NCI-H1048 (cell line): ENCODE data around the gene TRMU.
A peak's percentile ranks its signal among the peaks of the same experiment; 100 is the strongest.

Source experiments
- DNase-seq: peaks from one replicate; lab custom pipeline; 2025; lab: John Stamatoyannopoulos, UW

TRMU gene

GRCh38 chr22:46355996-46356471, 20.5 kb downstream of the TRMU start:
- DNase-seq, result no peak

GRCh38 chr22:46356496-46357480, 21.3 kb downstream of the TRMU start:
- DNase-seq, result no peak

GRCh38 chr22:46357711-46358520, 22.4 kb downstream of the TRMU start:
- DNase-seq, result no peak

- no peak for DNase-seq
These were observed 23.3 kb downstream of the TRMU start for GRCh38 chr22:46358766-46359165.

GRCh38 chr22:46359362-46359761, 23.8 kb downstream of the TRMU start:
- no peak for DNase-seq

- no peak for DNase-seq
These were observed 24.6 kb downstream of the TRMU start for GRCh38 chr22:46360097-46360496.

GRCh38 chr22:46360891-46361290, 25.4 kb downstream of the TRMU start:
- no peak for DNase-seq

DNA sequence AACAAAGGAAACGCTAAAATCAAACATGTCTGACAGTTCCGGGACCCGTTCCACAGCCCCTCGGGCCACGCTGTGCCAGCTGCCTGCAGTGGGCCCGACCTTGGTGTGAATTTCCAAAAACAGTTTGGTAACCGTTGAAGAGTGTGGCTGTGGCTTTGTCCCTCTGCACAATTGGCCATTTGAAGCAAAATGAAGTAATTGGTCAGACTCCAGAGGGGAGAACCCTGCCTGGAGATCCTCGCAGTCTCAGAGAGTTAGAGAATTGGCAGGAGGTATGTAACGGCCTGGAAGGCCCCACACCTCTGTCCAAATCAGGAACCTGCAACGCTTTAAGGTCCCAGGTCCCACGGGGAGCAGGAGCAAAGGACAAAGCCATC, 26.3 kb downstream of the TRMU start:
- DNase-seq, result no peak

- no peak for DNase-seq
These were observed 26.9 kb downstream of the TRMU start for GRCh38 chr22:46362203-46362933.

DNA sequence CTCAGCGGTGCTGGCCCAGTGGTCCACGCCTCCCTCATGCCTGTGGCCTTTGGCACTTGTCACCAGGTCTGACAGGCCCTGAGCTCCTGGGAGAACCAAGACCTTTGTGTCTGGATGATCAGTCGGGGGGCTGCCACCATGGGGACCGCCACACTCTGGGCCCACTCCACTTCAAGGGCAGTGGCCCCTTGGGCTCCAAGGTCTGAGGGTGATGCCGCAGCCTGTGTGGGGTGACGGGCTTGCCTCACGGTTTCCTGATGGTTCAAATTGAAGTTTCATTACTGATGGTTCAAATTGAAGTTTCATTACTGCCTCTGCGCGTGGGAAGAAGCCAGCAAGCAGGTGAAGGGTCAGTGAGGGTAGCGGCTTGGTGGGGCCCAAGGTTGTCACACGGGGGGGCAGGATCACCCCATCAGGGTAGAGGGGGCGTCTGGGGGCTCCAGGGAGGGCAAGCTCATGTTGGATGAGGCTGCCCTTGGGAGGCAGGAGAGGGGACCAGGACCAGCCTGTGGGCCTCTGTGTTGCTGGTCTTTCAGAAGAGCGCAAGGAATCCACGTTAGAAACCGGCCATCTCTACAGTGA, 27.5 kb downstream of the TRMU start:
- no peak for DNase-seq

DNA sequence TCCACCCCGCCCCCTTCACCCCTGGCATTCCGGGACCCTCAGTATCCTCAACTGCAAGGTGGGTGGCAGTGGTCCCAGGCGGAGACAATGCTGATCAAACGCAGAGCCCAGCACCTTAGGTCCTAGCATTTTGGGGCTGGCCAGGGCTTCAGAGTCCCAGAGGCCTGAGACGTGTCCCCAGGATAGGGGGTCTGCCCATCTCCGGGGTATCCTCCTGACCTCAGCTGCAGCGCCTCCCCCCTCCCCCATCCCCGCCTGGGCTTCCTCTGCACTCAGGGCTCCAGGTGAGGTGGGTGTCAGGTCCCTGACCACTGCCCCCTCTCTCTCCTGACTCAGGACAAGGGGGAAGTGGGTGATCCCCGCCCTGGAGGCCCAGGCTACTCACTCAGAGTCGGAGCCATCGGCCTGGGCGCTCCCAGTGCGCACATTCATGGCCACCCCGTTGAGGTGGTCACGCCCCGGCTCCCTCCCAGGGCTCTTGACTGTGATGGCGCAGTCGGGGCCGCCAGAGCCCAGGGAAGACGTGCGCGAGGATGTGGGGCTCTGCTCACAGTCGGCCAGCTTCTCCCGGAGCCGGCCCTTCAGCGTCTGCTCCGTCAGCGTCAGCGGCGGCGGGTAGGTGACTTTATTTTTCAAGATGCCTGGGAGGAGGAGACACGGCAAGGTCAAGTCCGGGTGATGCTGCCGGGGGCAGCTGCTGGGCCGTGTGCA, 28.3 kb downstream of the TRMU start:
- DNase-seq, result no peak

DNA sequence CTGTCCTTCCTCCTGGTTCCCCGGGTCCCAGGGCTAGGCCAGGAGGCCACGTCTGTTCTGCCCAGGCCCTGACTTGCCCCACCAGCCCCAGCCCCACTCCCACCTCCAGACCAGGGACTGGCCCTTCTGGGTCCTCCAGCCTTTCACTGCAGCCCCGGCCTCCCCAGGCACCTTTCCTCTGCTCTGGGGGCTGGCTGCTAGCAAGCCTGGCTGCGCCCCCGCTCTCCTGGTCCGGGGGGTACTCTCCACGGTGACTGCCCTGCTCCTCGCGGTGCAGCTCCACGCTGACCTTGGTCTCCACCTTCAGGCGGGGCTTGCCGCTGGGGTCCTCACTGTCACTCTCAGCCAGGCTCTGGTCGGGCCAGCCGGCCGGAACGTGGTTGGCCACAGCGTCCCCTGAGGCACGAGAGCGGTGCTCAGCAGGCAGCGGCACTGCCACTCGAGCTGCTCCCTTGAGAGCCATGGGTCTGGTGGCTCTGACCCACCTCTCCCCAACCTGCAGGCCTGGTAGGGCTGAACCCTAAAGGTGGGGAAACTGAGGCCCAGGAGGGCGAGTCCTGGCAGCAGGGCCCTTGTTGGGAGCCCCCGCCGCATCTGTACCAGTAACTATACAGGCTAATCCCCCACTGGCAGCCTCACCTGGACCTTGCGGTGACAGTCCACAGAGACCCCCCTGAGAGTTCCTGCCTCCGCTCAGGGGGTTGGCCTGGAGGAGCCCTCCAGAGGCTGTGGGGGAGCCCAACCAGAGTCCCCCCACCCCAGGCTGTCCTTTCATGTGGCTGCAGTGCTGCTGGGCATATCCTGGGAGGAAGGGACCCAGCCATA, 29.0 kb downstream of the TRMU start:
- no peak for DNase-seq

DNA sequence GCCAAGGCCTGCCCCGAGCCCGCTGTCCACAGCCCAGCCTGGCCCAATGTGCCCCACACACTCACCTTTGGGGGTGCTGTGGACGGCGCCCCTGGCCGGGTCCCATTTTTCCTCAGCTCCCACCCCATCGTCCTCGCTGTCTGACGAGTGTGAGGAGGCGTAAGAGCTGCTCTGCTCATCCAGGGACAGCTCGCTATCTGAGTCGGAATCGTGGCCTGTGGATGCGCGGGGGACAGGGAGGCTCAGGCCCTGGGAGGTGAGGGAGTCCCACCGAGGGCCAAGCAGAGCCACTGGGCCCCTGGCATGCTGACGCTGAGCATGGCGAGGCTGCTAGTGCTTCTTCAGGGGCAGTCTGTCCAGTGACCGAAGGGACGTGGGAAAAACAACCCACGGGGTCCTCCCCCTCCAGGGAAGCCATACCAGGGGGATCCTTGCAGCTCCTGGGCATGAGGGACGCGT, 29.7 kb downstream of the TRMU start:
- no peak for DNase-seq

DNA sequence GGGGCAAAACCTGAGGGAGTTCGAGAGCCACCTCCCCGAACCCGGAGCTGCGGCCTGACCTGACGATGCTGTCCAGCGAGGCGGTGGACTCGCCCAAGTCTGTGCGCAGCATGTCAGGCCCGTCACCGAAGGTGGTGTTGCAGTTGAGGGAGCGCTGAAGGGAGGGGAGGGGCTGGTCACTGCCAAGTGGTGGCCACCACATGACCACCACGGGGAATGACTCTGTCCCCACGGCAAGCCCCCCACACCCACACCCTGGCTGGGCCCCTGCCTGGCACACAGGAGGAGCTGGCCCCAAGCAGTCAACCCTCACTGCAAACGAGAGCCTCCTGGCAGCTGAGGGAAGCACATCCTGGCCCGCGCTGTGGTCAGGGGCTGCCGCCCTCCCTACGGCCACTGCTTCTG, 30.8 kb downstream of the TRMU start:
- no peak for DNase-seq

GRCh38 chr22:46366801-46367706, 31.5 kb downstream of the TRMU start:
- no peak for DNase-seq

- peak; percentile 39 for DNase-seq
These were observed 32.2 kb downstream of the TRMU start for GRCh38 chr22:46367707-46368191.

DNA sequence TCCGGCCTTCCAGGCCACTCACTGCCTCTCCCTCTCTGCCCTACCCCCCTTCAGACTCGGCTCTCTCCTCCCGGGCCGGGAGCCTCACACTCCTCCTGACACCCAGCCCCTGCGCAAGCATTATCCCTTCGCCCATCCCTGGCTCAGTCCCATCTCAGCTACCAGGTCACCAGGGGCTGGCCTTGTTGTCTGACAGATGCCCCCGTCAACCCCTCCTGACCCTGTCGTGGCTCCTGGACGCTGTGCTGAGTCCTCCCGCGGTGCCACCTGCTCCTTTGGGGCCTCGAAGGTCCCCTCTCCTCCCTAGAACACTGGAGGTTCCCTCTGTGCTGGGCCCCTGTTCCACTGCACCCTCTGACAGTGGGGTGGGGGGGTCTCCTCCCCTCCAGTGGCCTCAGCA, 32.9 kb downstream of the TRMU start:
- DNase-seq, result no peak

GRCh38 chr22:46368871-46369715, 33.6 kb downstream of the TRMU start:
- no peak for DNase-seq
